Right lobe of liver (tissue), 4 donors: ENCODE measurements around the gene MT1H.

Experiments
- POLR2A ChIP-seq: fragments of 450-650 bp; IDR thresholded peaks from one replicate; pipeline ENCODE4 v1.6.1; 2017; ENCODE audit warnings: antibody characterized with exemption, mild to moderate bottlenecking
- TF ChIP-seq, protein P1 (sequence below), 4 donors: fragments of 200-600 bp in 3 of 4; fragments of 450-650 bp in 1 of 4; IDR thresholded peaks; one replicate each; pipeline versions ENCODE4 v1.5.1 to v1.8.0; 2016 to 2022; ENCODE audit warnings: antibody characterized with exemption in 4 of 4, mild to moderate bottlenecking in 2 of 4
- donor health status: DM: no; HTN: no; CAD: no.
- donor health status: DM: no; HTN: no; CAD: no.
- donor health status: DM: no; HTN: yes; CAD: no.

DNA sequence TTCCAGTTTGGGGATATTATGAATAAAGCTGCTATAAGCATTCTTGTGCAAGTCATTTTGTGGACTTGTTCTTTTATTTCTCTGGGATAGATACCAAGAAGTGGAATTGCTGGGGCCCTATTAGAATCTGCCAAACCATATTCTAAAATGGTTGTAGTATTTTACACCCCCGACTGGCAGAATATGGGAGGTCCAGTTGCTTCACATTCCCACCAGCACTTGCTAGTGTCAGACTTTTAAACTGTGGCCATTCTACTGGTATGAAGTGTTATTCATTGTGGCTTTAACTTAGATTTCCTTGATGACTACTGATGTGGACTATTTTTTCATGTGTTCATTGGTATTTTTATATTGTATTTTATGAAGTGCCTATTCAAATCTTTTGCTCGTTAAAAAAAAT, 42.2 kb downstream of the MT1H start:
- TF ChIP-seq, protein P1, sequence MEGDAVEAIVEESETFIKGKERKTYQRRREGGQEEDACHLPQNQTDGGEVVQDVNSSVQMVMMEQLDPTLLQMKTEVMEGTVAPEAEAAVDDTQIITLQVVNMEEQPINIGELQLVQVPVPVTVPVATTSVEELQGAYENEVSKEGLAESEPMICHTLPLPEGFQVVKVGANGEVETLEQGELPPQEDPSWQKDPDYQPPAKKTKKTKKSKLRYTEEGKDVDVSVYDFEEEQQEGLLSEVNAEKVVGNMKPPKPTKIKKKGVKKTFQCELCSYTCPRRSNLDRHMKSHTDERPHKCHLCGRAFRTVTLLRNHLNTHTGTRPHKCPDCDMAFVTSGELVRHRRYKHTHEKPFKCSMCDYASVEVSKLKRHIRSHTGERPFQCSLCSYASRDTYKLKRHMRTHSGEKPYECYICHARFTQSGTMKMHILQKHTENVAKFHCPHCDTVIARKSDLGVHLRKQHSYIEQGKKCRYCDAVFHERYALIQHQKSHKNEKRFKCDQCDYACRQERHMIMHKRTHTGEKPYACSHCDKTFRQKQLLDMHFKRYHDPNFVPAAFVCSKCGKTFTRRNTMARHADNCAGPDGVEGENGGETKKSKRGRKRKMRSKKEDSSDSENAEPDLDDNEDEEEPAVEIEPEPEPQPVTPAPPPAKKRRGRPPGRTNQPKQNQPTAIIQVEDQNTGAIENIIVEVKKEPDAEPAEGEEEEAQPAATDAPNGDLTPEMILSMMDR (IDR thresholded peaks at IDR 0.05), result no peak
- no peak for TF ChIP-seq POLR2A
